HG03095 (cell line): ENCODE data around the gene CTSS.
"Not testable (repeated sequence)": the region's sequence is repeated elsewhere in the genome, so short reads cannot be mapped to it uniquely, and the experiment has no call there.

Experiments used
- ATAC-seq: cut with Tn5 transposase; IDR thresholded peaks from one replicate; pipeline ENCODE4 v1.9.1; 2021; ENCODE audit warnings: moderate library complexity; ENCODE audit not compliant: unreplicated experiment

CTSS gene

GRCh38 chr1:150765296-150765976 is at the start of gene CTSS:
Gene CTSS, minus strand, starts transcription at chr1:150765778. Its CDS starts 1,015 bp downstream, at chr1:150764763.
- ATAC-seq, result peak; percentile 79

GRCh38 chr1:150813028-150813707 is 47.6 kb upstream of the CTSS start:
- no peak for ATAC-seq

GRCh38 chr1:150810958-150811659 is 45.5 kb upstream of the CTSS start:
- ATAC-seq, result no peak

GRCh38 chr1:150809651-150810050 is 44.1 kb upstream of the CTSS start:
- no peak for ATAC-seq

- no peak for ATAC-seq
These were observed 43.3 kb upstream of the CTSS start for GRCh38 chr1:150808846-150809245.

GRCh38 chr1:150808121-150808520 is 42.5 kb upstream of the CTSS start, which contains the start of gene CTSK:
Gene CTSK, minus strand, starts transcription at chr1:150808260. Its CDS starts 1,455 bp downstream, at chr1:150806805.
- ATAC-seq, result no peak

- no peak for ATAC-seq
These were observed 41.9 kb upstream of the CTSS start for GRCh38 chr1:150807249-150808023.

- no peak for ATAC-seq
These were observed 40.3 kb upstream of the CTSS start for GRCh38 chr1:150805899-150806298.

GRCh38 chr1:150804671-150805070 is 39.1 kb upstream of the CTSS start:
- no peak for ATAC-seq

GRCh38 chr1:150799089-150799488 is 33.5 kb upstream of the CTSS start:
- ATAC-seq, result no peak

GRCh38 chr1:150798525-150798924 is 32.9 kb upstream of the CTSS start:
- ATAC-seq, result no peak

GRCh38 chr1:150796374-150796773 is 30.8 kb upstream of the CTSS start:
- no peak for ATAC-seq

GRCh38 chr1:150793778-150794177 is 28.2 kb upstream of the CTSS start:
- ATAC-seq, result not testable (repeated sequence)

GRCh38 chr1:150793221-150793620 is 27.6 kb upstream of the CTSS start:
- ATAC-seq, result no peak

- no peak for ATAC-seq
These were observed 26.0 kb upstream of the CTSS start for GRCh38 chr1:150791585-150791984.

GRCh38 chr1:150789396-150789795 is 23.8 kb upstream of the CTSS start:
- no peak for ATAC-seq

GRCh38 chr1:150788946-150789345 is 23.4 kb upstream of the CTSS start:
- no peak for ATAC-seq

- ATAC-seq, result no peak
These were observed 21.9 kb upstream of the CTSS start for GRCh38 chr1:150787455-150787854.

- ATAC-seq, result no peak
These were observed 14.9 kb upstream of the CTSS start for GRCh38 chr1:150780510-150780909.

GRCh38 chr1:150778409-150778808 is 12.8 kb upstream of the CTSS start:
- no peak for ATAC-seq

GRCh38 chr1:150777544-150777943 is 12.0 kb upstream of the CTSS start:
- ATAC-seq, result no peak
